Tibial nerve (tissue), 4 donors: Measurements from ENCODE around the gene SPRR2G.

Source experiments
- CTCF ChIP-seq, 5 experiments: fragments of 200-600 bp in 3 of 5; fragments of 450-650 bp in 2 of 5; sonication (generic) in 3 of 5; IDR thresholded peaks; one replicate each; pipeline ENCODE4 v1.5.1; 2016 to 2019; ENCODE audit warnings: antibody characterized with exemption in 5 of 5, mild to moderate bottlenecking in 3 of 5, moderate library complexity in 2 of 5
- EP300 ChIP-seq, 2 donors: sonication (generic); formaldehyde crosslinking; IDR thresholded peaks; one replicate each; pipeline ENCODE4 v1.6.1; 2017; ENCODE audit warnings: antibody characterized with exemption in 2 of 2, mild to moderate bottlenecking in 1 of 2
- POLR2A ChIP-seq, 2 donors: fragments of 450-650 bp; IDR thresholded peaks; one replicate each; pipeline ENCODE4 v1.6.1; 2017; ENCODE audit warnings: antibody characterized with exemption in 2 of 2, mild to moderate bottlenecking in 2 of 2, moderate library complexity in 2 of 2

DNA sequence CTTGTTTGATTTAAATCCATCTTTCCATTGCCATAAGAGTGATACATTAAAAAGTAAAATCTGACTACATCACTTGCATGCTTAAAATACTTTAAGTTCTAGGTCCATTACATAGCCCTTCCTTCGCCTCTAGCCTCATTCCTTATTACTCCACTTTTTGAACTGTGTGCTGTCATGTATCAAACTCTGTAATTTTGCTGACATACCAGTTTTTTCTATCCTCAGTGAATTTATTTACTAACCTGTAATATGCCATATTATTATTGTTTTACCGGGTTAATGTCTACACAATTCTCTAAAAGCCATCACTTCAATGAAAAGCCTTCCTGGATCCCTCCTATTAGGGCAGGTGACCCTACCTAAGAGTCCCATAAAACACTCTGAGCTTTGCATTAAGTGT lies 4.9 kb upstream of the SPRR2G start:
- TF ChIP-seq CTCF (IDR thresholded peaks at IDR 0.05), result no peak
- no peak for TF ChIP-seq POLR2A (IDR thresholded peaks at IDR 0.05)
- no peak for TF ChIP-seq EP300 (IDR thresholded peaks at IDR 0.05)
